ENCODE measurements around the gene CDR2L.
A peak's percentile ranks its signal among the peaks of the same experiment; 100 is the strongest.
"Not testable (repeated sequence)": the region's sequence is repeated elsewhere in the genome, so short reads cannot be mapped to it uniquely, and the experiment has no call there.

Gene CDR2L

GRCh38 chr17:74982663-74983313 is 4.6 kb upstream of the CDR2L start:
- not testable (repeated sequence) for DNase-seq

- no peak for DNase-seq
Measured at GRCh38 chr17:74986206-74986576, 1.2 kb upstream of the CDR2L start.

- peak in 1 of 2 experiments; percentile 19 for DNase-seq
Measured at GRCh38 chr17:74987909-74988711, 678 bp downstream of the CDR2L start.

- no peak for DNase-seq
Measured at GRCh38 chr17:74990581-74991105, 3.2 kb downstream of the CDR2L start.

- DNase-seq = no peak
Measured at GRCh38 chr17:74992223-74992622, 4.8 kb downstream of the CDR2L start.

GRCh38 chr17:74994440-74994839 is 7.0 kb downstream of the CDR2L start:
- no peak for DNase-seq

GRCh38 chr17:74995847-74996246 is 8.4 kb downstream of the CDR2L start:
- DNase-seq = no peak

GRCh38 chr17:74998783-74999182 is 11.4 kb downstream of the CDR2L start:
- no peak for DNase-seq

GRCh38 chr17:74999523-74999922 is 12.1 kb downstream of the CDR2L start:
- DNase-seq = no peak

GRCh38 chr17:75001915-75002843 is 14.7 kb downstream of the CDR2L start:
- DNase-seq = no peak

- DNase-seq = no peak
Measured at GRCh38 chr17:75003070-75003956, 15.9 kb downstream of the CDR2L start.

GRCh38 chr17:75003957-75004355 is 16.5 kb downstream of the CDR2L start:
- DNase-seq = no peak

- no peak for DNase-seq
Measured at GRCh38 chr17:75004371-75004770, 16.9 kb downstream of the CDR2L start.

- no peak for DNase-seq
Measured at GRCh38 chr17:75005291-75005690, 17.9 kb downstream of the CDR2L start.

GRCh38 chr17:75006084-75006483 is 18.7 kb downstream of the CDR2L start:
- not testable (repeated sequence) for DNase-seq

GRCh38 chr17:75006653-75007052 is 19.2 kb downstream of the CDR2L start:
- DNase-seq = peak; percentile 67 to 73

GRCh38 chr17:75008373-75008772 is 20.9 kb downstream of the CDR2L start:
- no peak for DNase-seq

- DNase-seq = no peak
Measured at GRCh38 chr17:75009139-75009724, 21.8 kb downstream of the CDR2L start.

GRCh38 chr17:75010683-75011400 is 23.4 kb downstream of the CDR2L start:
- DNase-seq = no peak

GRCh38 chr17:75011401-75012095 is 24.1 kb downstream of the CDR2L start:
- no peak for DNase-seq

- no peak for DNase-seq
Measured at GRCh38 chr17:75012096-75012345, 24.6 kb downstream of the CDR2L start.
